ENCODE measurements around the gene ANO1. TPM values are rescaled to one million over a fixed set of nuclear protein-coding genes. Genes with fewer than 3 reads are reported as not detected.

The ANO1 gene
- polyA plus RNA-seq, 1 donor (not counting 4 experiments of a cell fraction or from before 2014, with no cell fraction given) = 45.2 TPM

DNA sequence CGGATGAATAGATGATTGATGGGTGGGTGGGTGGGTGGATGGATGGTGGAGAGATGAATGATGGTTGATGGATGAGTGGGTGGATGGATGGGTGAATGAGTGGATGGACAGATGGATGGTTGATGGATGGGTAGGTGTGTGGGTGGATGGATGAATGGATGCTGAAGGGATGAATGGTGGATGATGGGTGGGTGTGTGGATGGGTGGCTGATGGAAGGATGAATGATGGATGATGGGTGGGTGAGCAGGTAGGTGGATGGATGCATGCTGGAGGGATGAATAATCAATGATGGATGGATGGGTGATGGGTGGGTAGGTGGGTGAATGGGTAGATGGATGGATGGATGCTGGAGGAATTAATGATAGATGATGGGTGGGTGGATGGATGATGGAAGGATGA lies 40.5 kb downstream of the ANO1 start:
- Histone ChIP-seq H3K4me3 (ENCODE audit: control insufficient read depth in 2 of 3, extremely low read depth in 1 of 3, insufficient read depth in 2 of 3, low read depth in 1 of 3, low read length in 3 of 3) (no peak overlapping the region), H4K20me1 (ENCODE audit: control insufficient read depth, extremely low read depth, insufficient read depth, low read length) (no peaks in the 10 kb centered on the region), H3K9me1 (ENCODE audit: control insufficient read depth, extremely low read depth, insufficient read depth, low read length) (no peaks in the 10 kb centered on the region), H3K79me2 (ENCODE audit: control insufficient read depth, insufficient read depth, low read length) (no peaks in the 10 kb centered on the region), H3K36me3 (ENCODE audit: control insufficient read depth in 2 of 2, extremely low read depth in 1 of 2, insufficient read depth in 2 of 2, low read length in 2 of 2) (peaks cover 0 to 5% of the 10 kb centered on the region in 2 experiments), H2AFZ (ENCODE audit: control insufficient read depth, low read length) (no peak overlapping the region), H3K9me3 (ENCODE audit: control insufficient read depth, low read depth, low read length) (no peaks in the 10 kb centered on the region), H3K4me1 (ENCODE audit: control insufficient read depth, extremely low read depth, insufficient read depth, low read length) (peaks cover 12% of the 10 kb centered on the region), H3K27me3 (ENCODE audit: control insufficient read depth, extremely low read depth, insufficient read depth, low read length) (no peaks in the 10 kb centered on the region), H3K9ac (ENCODE audit: control insufficient read depth, extremely low read depth, insufficient read depth, low read length) (no peak overlapping the region), H3K27ac (ENCODE audit: control insufficient read depth, insufficient read depth, low read length) (no peak overlapping the region), H3K4me2 (ENCODE audit: control insufficient read depth, extremely low read depth, insufficient read depth, low read depth, low read length) (no peak overlapping the region)
- no peak for TF ChIP-seq EZH2 (IDR thresholded peaks at IDR 0.05; ENCODE audit: low read length)
- TF ChIP-seq, protein P1, sequence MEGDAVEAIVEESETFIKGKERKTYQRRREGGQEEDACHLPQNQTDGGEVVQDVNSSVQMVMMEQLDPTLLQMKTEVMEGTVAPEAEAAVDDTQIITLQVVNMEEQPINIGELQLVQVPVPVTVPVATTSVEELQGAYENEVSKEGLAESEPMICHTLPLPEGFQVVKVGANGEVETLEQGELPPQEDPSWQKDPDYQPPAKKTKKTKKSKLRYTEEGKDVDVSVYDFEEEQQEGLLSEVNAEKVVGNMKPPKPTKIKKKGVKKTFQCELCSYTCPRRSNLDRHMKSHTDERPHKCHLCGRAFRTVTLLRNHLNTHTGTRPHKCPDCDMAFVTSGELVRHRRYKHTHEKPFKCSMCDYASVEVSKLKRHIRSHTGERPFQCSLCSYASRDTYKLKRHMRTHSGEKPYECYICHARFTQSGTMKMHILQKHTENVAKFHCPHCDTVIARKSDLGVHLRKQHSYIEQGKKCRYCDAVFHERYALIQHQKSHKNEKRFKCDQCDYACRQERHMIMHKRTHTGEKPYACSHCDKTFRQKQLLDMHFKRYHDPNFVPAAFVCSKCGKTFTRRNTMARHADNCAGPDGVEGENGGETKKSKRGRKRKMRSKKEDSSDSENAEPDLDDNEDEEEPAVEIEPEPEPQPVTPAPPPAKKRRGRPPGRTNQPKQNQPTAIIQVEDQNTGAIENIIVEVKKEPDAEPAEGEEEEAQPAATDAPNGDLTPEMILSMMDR (optimal IDR thresholded peaks at IDR 0.05 in 1 of 3, IDR thresholded peaks at IDR 0.05 in 1 of 3, conservative IDR thresholded peaks at IDR 0.05 in 1 of 3; ENCODE audit: extremely low read depth in 1 of 3, insufficient read depth in 2 of 3, low read length in 3 of 3) = no peak
- DNase-seq (ENCODE audit: low read depth, low spot score) (no peak), FAIRE-seq (no peak)
- dilution Hi-C loops (cut with MboI; ENCODE audit: extremely low pct_ligation_motif_present, low sequenced_read_pairs) = no loop called here

DNA sequence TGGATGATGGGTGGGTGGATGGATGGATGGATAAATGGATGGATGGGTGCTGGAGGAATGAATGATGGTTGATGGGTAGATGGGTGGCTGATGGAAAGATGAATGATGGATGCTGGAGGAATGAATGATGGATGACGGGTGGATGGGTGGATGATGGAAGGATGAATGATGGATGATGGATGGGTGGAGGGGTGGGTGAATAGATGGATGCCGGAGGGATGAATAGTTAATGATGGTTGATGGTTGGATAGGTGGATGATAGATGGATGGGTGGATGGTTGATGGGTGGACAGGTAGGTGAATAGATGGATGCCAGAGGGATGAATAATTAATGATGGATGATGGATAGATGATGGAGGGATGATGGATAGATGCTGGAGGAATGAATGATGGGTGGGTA lies 41.4 kb downstream of the ANO1 start:
- dilution Hi-C loops (cut with MboI; ENCODE audit: extremely low pct_ligation_motif_present, low sequenced_read_pairs) = no loop called here
- peaks cover 0 to 4% of the 10 kb centered on the region in 2 experiments for H3K36me3 ChIP-seq (ENCODE audit: control insufficient read depth in 2 of 2, extremely low read depth in 1 of 2, insufficient read depth in 2 of 2, low read length in 2 of 2)
- no peaks in the 10 kb centered on the region for H4K20me1 ChIP-seq (ENCODE audit: control insufficient read depth, extremely low read depth, insufficient read depth, low read length)
- H3K4me2 ChIP-seq (ENCODE audit: control insufficient read depth, extremely low read depth, insufficient read depth, low read depth, low read length) = no peak overlapping the region
- no peaks in the 10 kb centered on the region for H3K9me1 ChIP-seq (ENCODE audit: control insufficient read depth, extremely low read depth, insufficient read depth, low read length)
- no peaks in the 10 kb centered on the region for H3K79me2 ChIP-seq (ENCODE audit: control insufficient read depth, insufficient read depth, low read length)
- no peak overlapping the region for H3K27ac ChIP-seq (ENCODE audit: control insufficient read depth, insufficient read depth, low read length)
- H3K9ac ChIP-seq (ENCODE audit: control insufficient read depth, extremely low read depth, insufficient read depth, low read length) = no peak overlapping the region
- H3K4me3 ChIP-seq (ENCODE audit: control insufficient read depth in 2 of 3, extremely low read depth in 1 of 3, insufficient read depth in 2 of 3, low read depth in 1 of 3, low read length in 3 of 3) = no peak overlapping the region
- FAIRE-seq (no peak), DNase-seq (ENCODE audit: low read depth, low spot score) (no peak)
- no peaks in the 10 kb centered on the region for H3K9me3 ChIP-seq (ENCODE audit: control insufficient read depth, low read depth, low read length)
- no peak overlapping the region for H2AFZ ChIP-seq (ENCODE audit: control insufficient read depth, low read length)
- no peaks in the 10 kb centered on the region for H3K27me3 ChIP-seq (ENCODE audit: control insufficient read depth, extremely low read depth, insufficient read depth, low read length)
- TF ChIP-seq, protein P1 (optimal IDR thresholded peaks at IDR 0.05 in 1 of 3, IDR thresholded peaks at IDR 0.05 in 1 of 3, conservative IDR thresholded peaks at IDR 0.05 in 1 of 3; ENCODE audit: extremely low read depth in 1 of 3, insufficient read depth in 2 of 3, low read length in 3 of 3) = no peak
- TF ChIP-seq EZH2 (IDR thresholded peaks at IDR 0.05; ENCODE audit: low read length) = no peak
- peaks cover 21% of the 10 kb centered on the region for H3K4me1 ChIP-seq (ENCODE audit: control insufficient read depth, extremely low read depth, insufficient read depth, low read length)

Data from keratinocyte (primary cell).